Panc1 (cell line): ENCODE results near the gene ZP2. TPM values are rescaled to one million over a fixed set of nuclear protein-coding genes. Genes with fewer than 3 reads are reported as not detected.

Experiments used
- ATAC-seq: fragments of 200-7000 bp; cut with Tn5 transposase; 2 replicates; pipeline ENCODE4 v1.9.1; 2020; ENCODE audit warnings: mild to moderate bottlenecking, moderate library complexity
- BruUV-seq: library from RNA; stranded (reverse); fragments of 400-500 nt; replicated peaks from 2 replicates; lab custom pipeline; 2021; lab: Mats Ljungman, UMichigan
- CTCF ChIA-PET: fragments of 300-600 bp; sonication (Branson Sonifier 250); formaldehyde crosslinking; loops from one replicate; lab custom pipeline; 2022; ENCODE audit warnings: antibody characterized with exemption; lab: Charles Lee
- POLR2A ChIA-PET: fragments of 300-600 bp; sonication (Branson Sonifier 250); formaldehyde crosslinking; loops from one replicate; lab custom pipeline; 2022; ENCODE audit warnings: antibody characterized with exemption; lab: Charles Lee
- DNase-seq: peaks from one replicate; pipeline ENCODE4 v3.0.0-alpha.2; 2010; ENCODE audit warnings: low read depth, low spot score
- H3K27ac ChIP-seq: 2 replicates; pipeline ENCODE4 v1.5.1; 2011; ENCODE audit warnings: mild to moderate bottlenecking, low read length, inconsistent platforms
- H3K27me3 ChIP-seq: fragments of 200-500 bp; sonication (Bioruptor generic); 2 replicates; pipeline ENCODE4 v1.6.0; 2014; ENCODE audit warnings: low read length, inconsistent platforms; ENCODE audit not compliant: control insufficient read depth, insufficient read depth
- H3K36me3 ChIP-seq: fragments of 200-500 bp; sonication (Bioruptor generic); 2 replicates; pipeline ENCODE4 v1.5.1; 2014; ENCODE audit warnings: inconsistent platforms, mild to moderate bottlenecking, low read length, moderate library complexity; ENCODE audit not compliant: control insufficient read depth, insufficient read depth
- H3K4me1 ChIP-seq: 2 replicates; pipeline ENCODE4 v1.5.1; 2011; ENCODE audit warnings: inconsistent platforms, mild to moderate bottlenecking, low read length, moderate library complexity; ENCODE audit not compliant: control insufficient read depth, insufficient read depth
- H3K4me3 ChIP-seq, 2 experiments: 2 replicates each; pipeline ENCODE4 v1.5.1; 2011 to 2012; ENCODE audit warnings: low read depth in 2 of 2, low read length in 2 of 2, mild to moderate bottlenecking in 2 of 2, inconsistent platforms in 1 of 2, moderate library complexity in 1 of 2
- H3K9me3 ChIP-seq: fragments of 200-500 bp; sonication (Bioruptor generic); 2 replicates; pipeline ENCODE4 v1.5.1; 2014; ENCODE audit warnings: low read depth, mild to moderate bottlenecking, inconsistent platforms, low read length, moderate library complexity; ENCODE audit not compliant: control insufficient read depth, insufficient read depth
- CTCF ChIP-seq: fragments of 450-650 bp; IDR thresholded peaks from 2 replicates; pipeline ENCODE4 v1.5.1; 2017; ENCODE audit warnings: mild to moderate bottlenecking
- POLR2AphosphoS5 ChIP-seq: IDR thresholded peaks from 2 replicates; pipeline ENCODE4 v1.6.1; 2012; ENCODE audit warnings: mild to moderate bottlenecking, low read depth, low read length, moderate library complexity
- REST ChIP-seq, 2 experiments: IDR thresholded peaks; 2 replicates each; pipeline ENCODE4 v1.6.1; 2011 to 2012; ENCODE audit warnings: low read depth in 2 of 2, control low read depth in 1 of 2, low read length in 1 of 2, mild to moderate bottlenecking in 1 of 2, moderate library complexity in 1 of 2; ENCODE audit not compliant: insufficient read depth in 1 of 2
- SIN3A ChIP-seq: IDR thresholded peaks from 2 replicates; pipeline ENCODE4 v1.6.1; 2012; ENCODE audit warnings: low read depth, mild to moderate bottlenecking, low read length, moderate library complexity, borderline replicate concordance; ENCODE audit not compliant: insufficient read depth
- TCF7L2 ChIP-seq: IDR thresholded peaks from 2 replicates; pipeline ENCODE4 v1.6.1; 2011; ENCODE audit warnings: mild to moderate bottlenecking, low read depth, low read length, inconsistent platforms
- in situ Hi-C: cut with HindIII; loops from 2 replicates; pipeline ENCODE4 v1.10.0; 2016; ENCODE audit warnings: low sequenced_read_pairs, low pct_unique_long_range_greater_than_20kb
- intact Hi-C: fragments of 100-400 bp; cut with micrococcal nuclease; formaldehyde crosslinking; loops from one replicate; pipeline ENCODE4 v1.10.0; 2022; ENCODE audit not compliant: unreplicated experiment
- total RNA-seq: library from RNA; stranded (reverse); gene quantifications from one replicate; pipeline ENCODE4 v1.2.1, GENCODE V29; 2021; ENCODE audit not compliant: unreplicated experiment

ZP2 gene
- total RNA-seq, 1 experiment from 2014 or later = not detected

GRCh38 chr16:21227866-21228265 is 16.5 kb upstream of the ZP2 start:
- intact Hi-C loops = no loop called here
- ChIA-PET POLR2A (no interaction called here), CTCF (no interaction called here)
- no peaks in the 10 kb centered on the region for H3K36me3 ChIP-seq
- in situ Hi-C loops = no loop called here
- H3K9me3 ChIP-seq = no peaks in the 10 kb centered on the region
- TF ChIP-seq TCF7L2 (no peak), SIN3A (no peak), REST (IDR thresholded peaks at IDR 0.05; ENCODE audit: insufficient read depth in 1 of 2, low read depth in 2 of 2, low read length in 1 of 2) (no peak), CTCF (no peak), POLR2AphosphoS5 (no peak)
- peaks cover 40% of the 10 kb centered on the region for H3K27me3 ChIP-seq
- H3K4me1 ChIP-seq = no peaks in the 10 kb centered on the region
- no peak overlapping the region for H3K27ac ChIP-seq
- no peak for DNase-seq
- no TSS peak for BruUV-seq
- H3K4me3 ChIP-seq = no peak overlapping the region
- no peak for ATAC-seq

GRCh38 chr16:21226749-21227148 is 15.4 kb upstream of the ZP2 start:
- in situ Hi-C loops (no loop called here), intact Hi-C loops (no loop called here)
- Histone ChIP-seq H3K27me3 (peaks cover 31% of the 10 kb centered on the region), H3K27ac (no peak overlapping the region), H3K9me3 (no peaks in the 10 kb centered on the region), H3K36me3 (no peaks in the 10 kb centered on the region), H3K4me3 (no peak overlapping the region), H3K4me1 (no peaks in the 10 kb centered on the region)
- ChIA-PET POLR2A (no interaction called here), CTCF (no interaction called here)
- TF ChIP-seq TCF7L2 (no peak), REST (IDR thresholded peaks at IDR 0.05; ENCODE audit: insufficient read depth in 1 of 2, low read depth in 2 of 2, low read length in 1 of 2) (no peak), SIN3A (no peak), CTCF (no peak), POLR2AphosphoS5 (no peak)
- DNase-seq (no peak), ATAC-seq (no peak)
- BruUV-seq = no TSS peak
